GM20431 (cell line): Measurements from ENCODE around the gene SOX13.
"Not testable (repeated sequence)": the region's sequence is repeated elsewhere in the genome, so short reads cannot be mapped to it uniquely, and the experiment has no call there.

Source experiments
- in situ Hi-C: fragments of 300-500 bp; cut with MseI, MboI; formaldehyde crosslinking; loops from one replicate; pipeline ENCODE4 v1.15.0; 2020; ENCODE audit warnings: low sequenced_read_pairs; ENCODE audit not compliant: unreplicated experiment

The SOX13 gene

GRCh38 chr1:204072931-204073836, at the start of gene SOX13:
TSS of gene SOX13 (plus strand) at chr1:204073115. CDS start at chr1:204112916, 39,801 bp downstream.
- in situ Hi-C loops: no loop called here

GRCh38 chr1:204025917-204026707, 46.8 kb upstream of the SOX13 start:
- in situ Hi-C loops: no loop called here

GRCh38 chr1:204027446-204027845, 45.5 kb upstream of the SOX13 start:
- in situ Hi-C loops: no loop called here

GRCh38 chr1:204029016-204029415, 43.9 kb upstream of the SOX13 start:
- in situ Hi-C loops: no loop called here

- in situ Hi-C loops: no loop called here
These were observed 41.7 kb upstream of the SOX13 start for GRCh38 chr1:204031098-204031710.

- in situ Hi-C loops: no loop called here
These were observed 40.2 kb upstream of the SOX13 start for GRCh38 chr1:204032642-204033235.

GRCh38 chr1:204033306-204033705, 39.6 kb upstream of the SOX13 start:
- in situ Hi-C loops: no loop called here

GRCh38 chr1:204036882-204037655, 35.8 kb upstream of the SOX13 start:
- in situ Hi-C loops: no loop called here

- in situ Hi-C loops: no loop called here
These were observed 31.6 kb upstream of the SOX13 start for GRCh38 chr1:204041232-204041767.

- in situ Hi-C loops: no loop called here
These were observed 31.0 kb upstream of the SOX13 start for GRCh38 chr1:204041803-204042505.

GRCh38 chr1:204042516-204042915, 30.4 kb upstream of the SOX13 start:
- in situ Hi-C loops: no loop called here

- in situ Hi-C loops: no loop called here
These were observed 29.2 kb upstream of the SOX13 start for GRCh38 chr1:204043680-204044079.

- in situ Hi-C loops: no loop called here
These were observed 28.5 kb upstream of the SOX13 start for GRCh38 chr1:204044448-204044847.

GRCh38 chr1:204045430-204045829, 27.5 kb upstream of the SOX13 start:
- in situ Hi-C loops: no loop called here

GRCh38 chr1:204046346-204046745, 26.6 kb upstream of the SOX13 start:
- in situ Hi-C loops: no loop called here

GRCh38 chr1:204048796-204049195, 24.1 kb upstream of the SOX13 start:
- in situ Hi-C loops: not testable (repeated sequence)

- in situ Hi-C loops: no loop called here
These were observed 21.7 kb upstream of the SOX13 start for GRCh38 chr1:204051258-204051657.

GRCh38 chr1:204051718-204052117, 21.2 kb upstream of the SOX13 start:
- in situ Hi-C loops: no loop called here

- in situ Hi-C loops: no loop called here
These were observed 19.0 kb upstream of the SOX13 start for GRCh38 chr1:204053893-204054292.
